Mesothelial cell of epicardium (in vitro differentiated cells): ENCODE measurements around the gene FAM72C. TPM values are rescaled to one million over a fixed set of nuclear protein-coding genes. Genes with fewer than 3 reads are reported as not detected.
"Not testable (repeated sequence)": the region's sequence is repeated elsewhere in the genome, so short reads cannot be mapped to it uniquely, and the experiment has no call there.

ENCODE experiments used
- DNase-seq, 2 experiments: peaks; one replicate each; pipeline ENCODE4 v3.0.0; 2021; ENCODE audit warnings: low spot score in 2 of 2; ENCODE audit not compliant: unreplicated experiment in 2 of 2
- H3K27ac Mint-ChIP-seq: 2 replicates; pipeline ENCODE4 v1.8.0; 2021; ENCODE audit warnings: mixed read lengths
- H3K27me3 Mint-ChIP-seq: 2 replicates; pipeline ENCODE4 v1.8.0; 2021; ENCODE audit warnings: low read depth, mixed read lengths
- H3K36me3 Mint-ChIP-seq: 2 replicates; pipeline ENCODE4 v1.8.0; 2021; ENCODE audit warnings: mixed read lengths
- H3K4me1 Mint-ChIP-seq: 2 replicates; pipeline ENCODE4 v1.8.0; 2021; ENCODE audit warnings: mixed read lengths
- H3K4me3 Mint-ChIP-seq: 2 replicates; pipeline ENCODE4 v1.8.0; 2021; ENCODE audit warnings: mild to moderate bottlenecking, moderate library complexity, mixed read lengths
- H3K9me3 Mint-ChIP-seq: 2 replicates; pipeline ENCODE4 v1.8.0; 2021; ENCODE audit warnings: mixed read lengths
- total RNA-seq: library from RNA; stranded (reverse); gene quantifications from 3 replicates; pipeline ENCODE4 v1.2.1, GENCODE V29; 2021

Gene FAM72C
- total RNA-seq, result 1.4 to 2.0 TPM (median 1.7 TPM) in 3 replicates

DNA sequence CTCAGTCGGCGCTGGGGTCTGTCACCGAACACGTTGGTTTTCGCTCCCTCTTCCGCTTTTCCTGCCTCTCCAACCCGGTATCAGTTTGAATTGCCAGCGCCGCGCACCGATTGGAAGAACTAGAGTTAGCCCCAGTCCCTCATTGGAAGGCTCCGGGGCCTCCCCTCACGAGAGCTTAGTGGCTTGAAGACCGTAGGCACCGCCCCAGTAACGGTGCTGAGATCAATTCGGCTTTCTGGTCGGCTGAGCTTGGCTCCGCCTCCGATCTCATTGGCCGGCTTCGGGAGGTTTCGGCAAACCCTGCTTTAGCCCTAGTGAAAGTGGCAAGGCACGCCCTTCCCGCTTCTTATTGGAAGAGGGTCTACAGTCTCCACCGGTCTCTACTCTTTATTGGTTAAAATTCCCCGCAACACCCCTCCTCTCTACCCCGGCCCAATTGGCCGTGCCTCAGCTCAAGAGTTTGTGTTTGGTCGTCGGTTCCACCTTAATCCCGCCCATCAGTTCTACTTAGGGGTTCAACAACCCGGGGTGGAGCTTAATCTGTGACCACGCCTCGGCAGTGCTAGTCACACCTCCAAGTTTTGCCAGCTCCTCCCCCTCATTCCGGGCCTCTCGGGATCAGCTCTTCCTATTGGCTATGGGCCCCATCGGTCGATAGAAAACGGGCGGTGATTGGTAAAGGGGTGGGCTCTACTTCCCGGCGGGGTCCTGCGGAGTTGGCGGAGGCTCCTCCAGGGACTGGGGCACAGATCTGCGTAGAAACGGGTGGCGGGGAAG, at the start of gene FAM72C:
FAM72C (minus strand) TSS at position 63 of the 777 bp plus-strand sequence. CDS start 845 bp downstream, outside the sequence.
- H3K27ac Mint-ChIP-seq, H3K4me3 Mint-ChIP-seq, DNase-seq, H3K27me3 Mint-ChIP-seq, H3K9me3 Mint-ChIP-seq, H3K4me1 Mint-ChIP-seq, H3K36me3 Mint-ChIP-seq: not testable (repeated sequence)

- not testable (repeated sequence) for H3K36me3 Mint-ChIP-seq, DNase-seq, H3K4me3 Mint-ChIP-seq, H3K27me3 Mint-ChIP-seq, H3K27ac Mint-ChIP-seq, H3K9me3 Mint-ChIP-seq, H3K4me1 Mint-ChIP-seq
Measured at GRCh38 chr1:144020001-144020738, 48.4 kb upstream of the FAM72C start.

GRCh38 chr1:144019101-144019500, 47.3 kb upstream of the FAM72C start:
- H3K27ac Mint-ChIP-seq, H3K9me3 Mint-ChIP-seq, H3K27me3 Mint-ChIP-seq, H3K4me1 Mint-ChIP-seq, H3K36me3 Mint-ChIP-seq, DNase-seq, H3K4me3 Mint-ChIP-seq: not testable (repeated sequence)

- DNase-seq, H3K27ac Mint-ChIP-seq, H3K27me3 Mint-ChIP-seq, H3K36me3 Mint-ChIP-seq, H3K4me3 Mint-ChIP-seq, H3K4me1 Mint-ChIP-seq, H3K9me3 Mint-ChIP-seq: not testable (repeated sequence)
Measured at GRCh38 chr1:144015180-144015966, 43.6 kb upstream of the FAM72C start.

GRCh38 chr1:144014528-144014927, 42.7 kb upstream of the FAM72C start:
- not testable (repeated sequence) for H3K27ac Mint-ChIP-seq, DNase-seq, H3K36me3 Mint-ChIP-seq, H3K4me1 Mint-ChIP-seq, H3K27me3 Mint-ChIP-seq, H3K4me3 Mint-ChIP-seq, H3K9me3 Mint-ChIP-seq

GRCh38 chr1:144014121-144014520, 42.3 kb upstream of the FAM72C start:
- H3K9me3 Mint-ChIP-seq, H3K27ac Mint-ChIP-seq, H3K4me1 Mint-ChIP-seq, H3K27me3 Mint-ChIP-seq, H3K4me3 Mint-ChIP-seq, DNase-seq, H3K36me3 Mint-ChIP-seq: not testable (repeated sequence)

DNA sequence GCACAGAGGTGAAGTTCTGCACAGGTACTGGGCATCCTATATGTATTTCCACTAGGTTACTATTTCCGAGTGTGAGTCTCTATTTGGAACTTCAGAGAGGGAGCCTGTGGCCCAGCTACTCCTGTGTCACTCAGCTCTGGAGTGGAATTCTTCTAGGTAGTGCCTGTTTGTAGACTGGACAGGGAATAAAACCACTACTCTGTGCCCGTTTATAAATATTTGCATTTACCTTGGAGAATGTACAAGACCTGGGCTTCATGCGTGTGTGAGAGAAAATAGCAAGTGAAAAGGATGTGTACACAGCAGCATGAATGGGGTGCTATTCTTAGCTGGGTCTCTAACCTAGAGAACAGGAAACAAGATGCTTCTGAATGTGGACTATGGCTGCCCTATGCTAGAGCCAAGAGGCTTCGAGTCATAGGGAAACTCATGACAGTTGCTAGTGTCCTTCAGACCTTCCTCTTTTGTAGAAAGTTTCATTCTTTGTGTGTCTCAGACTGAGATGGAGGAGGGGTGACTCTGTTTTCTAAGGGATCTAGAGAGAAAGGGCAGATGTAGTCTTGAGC, 40.5 kb upstream of the FAM72C start:
- not testable (repeated sequence) for H3K4me1 Mint-ChIP-seq, H3K27ac Mint-ChIP-seq, H3K4me3 Mint-ChIP-seq, DNase-seq, H3K36me3 Mint-ChIP-seq, H3K9me3 Mint-ChIP-seq, H3K27me3 Mint-ChIP-seq

- H3K4me1 Mint-ChIP-seq, H3K27ac Mint-ChIP-seq, H3K9me3 Mint-ChIP-seq, DNase-seq, H3K36me3 Mint-ChIP-seq, H3K27me3 Mint-ChIP-seq, H3K4me3 Mint-ChIP-seq: not testable (repeated sequence)
Measured at GRCh38 chr1:144009410-144009809, 37.6 kb upstream of the FAM72C start.

DNA sequence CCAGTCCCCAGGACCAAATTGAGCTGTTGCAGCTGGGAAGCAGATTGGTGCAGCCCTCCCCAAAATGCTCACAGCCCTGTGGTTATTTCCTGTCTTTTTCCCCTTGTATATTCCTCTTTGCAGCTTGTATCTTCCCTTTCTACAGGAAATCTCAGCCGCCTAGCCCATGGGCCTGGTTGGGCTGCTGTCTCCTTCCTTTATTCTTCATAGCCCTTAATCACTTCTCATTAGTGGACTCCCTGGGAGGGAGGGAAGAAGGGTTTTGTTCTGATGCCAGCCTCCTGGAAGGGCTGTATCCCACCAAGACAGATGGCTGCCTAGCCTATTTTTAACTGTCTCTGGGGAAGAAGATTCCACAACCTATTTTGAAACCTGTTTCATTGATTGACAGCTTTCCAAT, 32.5 kb upstream of the FAM72C start:
- not testable (repeated sequence) for H3K27me3 Mint-ChIP-seq, DNase-seq, H3K36me3 Mint-ChIP-seq, H3K27ac Mint-ChIP-seq, H3K4me1 Mint-ChIP-seq, H3K4me3 Mint-ChIP-seq, H3K9me3 Mint-ChIP-seq

GRCh38 chr1:144003306-144004029, 31.7 kb upstream of the FAM72C start:
- H3K27me3 Mint-ChIP-seq, H3K4me1 Mint-ChIP-seq, H3K36me3 Mint-ChIP-seq: not testable (repeated sequence)

DNA sequence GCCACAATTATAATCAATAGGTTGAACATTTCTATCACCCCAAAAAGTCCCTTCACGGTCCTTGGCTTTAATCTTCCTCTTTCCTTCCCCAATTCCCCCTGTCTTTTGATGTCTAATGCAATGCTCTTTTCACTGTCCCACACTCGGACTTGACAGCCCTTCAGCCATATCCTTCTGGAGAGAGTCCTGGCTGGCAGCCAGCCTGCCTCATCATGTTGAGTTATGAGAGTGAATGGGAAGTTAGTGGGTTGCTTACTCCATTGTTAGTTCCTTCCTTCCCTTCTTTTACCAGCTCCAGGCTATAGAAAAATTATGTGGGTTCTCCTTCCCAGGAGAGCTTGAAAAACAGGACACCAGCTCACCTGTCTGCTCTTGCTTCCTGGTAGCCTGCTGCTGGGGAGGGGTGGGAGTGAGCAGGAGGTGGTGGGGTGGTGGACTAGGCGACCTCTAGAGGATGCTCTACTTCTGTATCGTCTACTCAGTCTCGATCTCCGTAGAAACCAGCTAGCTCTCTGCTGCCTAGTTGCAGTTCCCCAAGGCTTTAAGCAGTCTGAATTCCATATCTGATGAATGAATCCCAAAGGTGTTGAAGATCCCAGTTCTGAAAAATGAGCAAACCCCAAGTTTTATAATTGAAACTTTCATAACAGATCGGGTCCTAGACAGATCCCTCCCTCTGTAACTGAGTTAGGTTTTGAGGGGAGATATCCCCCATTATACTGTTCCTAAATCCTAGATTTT, 30.5 kb upstream of the FAM72C start:
- not testable (repeated sequence) for H3K4me3 Mint-ChIP-seq, H3K27ac Mint-ChIP-seq, DNase-seq

More at GRCh38 chr1:144003306-144004029, 31.7 kb upstream of the FAM72C start:
- H3K4me3 Mint-ChIP-seq, DNase-seq, H3K27ac Mint-ChIP-seq, H3K9me3 Mint-ChIP-seq: not testable (repeated sequence)

DNA sequence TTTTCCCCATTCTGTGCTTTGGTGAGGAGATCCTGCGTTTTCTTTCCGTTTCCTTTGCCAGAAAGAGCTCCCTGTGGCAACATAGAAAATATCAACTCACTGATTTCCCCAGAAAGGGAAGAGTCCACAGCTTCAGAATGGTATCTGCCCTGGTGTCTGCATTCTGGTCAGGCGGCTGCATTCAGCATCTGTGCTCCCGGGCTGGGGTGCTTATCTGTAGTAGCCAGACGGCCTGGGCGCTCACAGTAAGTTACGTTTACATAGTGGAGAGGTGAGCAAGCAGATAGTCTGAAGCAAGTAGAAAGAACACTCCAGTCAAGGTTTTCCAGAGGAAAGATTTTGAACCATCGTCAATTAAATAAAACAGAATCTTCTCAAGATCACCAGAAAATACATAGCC, 29.3 kb upstream of the FAM72C start:
- not testable (repeated sequence) for H3K9me3 Mint-ChIP-seq, H3K4me1 Mint-ChIP-seq, H3K4me3 Mint-ChIP-seq, H3K27me3 Mint-ChIP-seq, H3K36me3 Mint-ChIP-seq, H3K27ac Mint-ChIP-seq, DNase-seq

More for the DNA sequence above, 30.5 kb upstream of the FAM72C start:
- H3K27me3 Mint-ChIP-seq, H3K36me3 Mint-ChIP-seq, H3K9me3 Mint-ChIP-seq, H3K4me1 Mint-ChIP-seq: not testable (repeated sequence)
